Naive thymus-derived CD8-positive, alpha-beta T cell (primary cell): ENCODE results near the gene MAP3K4. TPM values are rescaled to one million over a fixed set of nuclear protein-coding genes. Genes with fewer than 3 reads are reported as not detected.

Experiments used
- ATAC-seq, 2 donors: fragments of 150-1000 bp; cut with Tn5 transposase in 1 of 2; sonication (Bioruptor Pico), chemical (Tn5 transposase) in 1 of 2; 1 replicate in 1 of 2; 2 replicates in 1 of 2; pipeline ENCODE4 v1.10.0; 2021; ENCODE audit warnings: mild to moderate bottlenecking in 2 of 2, moderate library complexity in 2 of 2
- POLR2A ChIA-PET: fragments of 350-600 bp; sonication (Branson Sonifier 250); formaldehyde crosslinking; loops from one replicate; lab custom pipeline; 2021; ENCODE audit warnings: antibody characterized with exemption; lab: Charles Lee
- DNase-seq, 10 donors: peaks; one replicate each; pipeline versions ENCODE4 v3.0.0 to v3.0.0-alpha.2; 2020 to 2022
- H3K27ac Mint-ChIP-seq, 10 donors: one replicate each; pipeline ENCODE4 v1.8.0; 2020 to 2022; ENCODE audit warnings: mild to moderate bottlenecking in 10 of 10, mixed read lengths in 10 of 10, moderate library complexity in 4 of 10, inconsistent platforms in 1 of 10
- H3K27me3 Mint-ChIP-seq, 5 donors: one replicate each; pipeline ENCODE4 v1.8.0; 2021 to 2022; ENCODE audit warnings: mixed read lengths in 5 of 5
- H3K36me3 Mint-ChIP-seq, 3 donors: one replicate each; pipeline ENCODE4 v1.8.0; 2020 to 2022; ENCODE audit warnings: mixed read lengths in 3 of 3, mild to moderate bottlenecking in 2 of 3, inconsistent platforms in 1 of 3
- H3K4me1 Mint-ChIP-seq, 4 donors: one replicate each; pipeline ENCODE4 v1.8.0; 2021 to 2022; ENCODE audit warnings: mixed read lengths in 4 of 4
- H3K4me3 Mint-ChIP-seq, 10 donors: one replicate each; pipeline ENCODE4 v1.8.0; 2020 to 2022; ENCODE audit warnings: mild to moderate bottlenecking in 10 of 10, mixed read lengths in 10 of 10, moderate library complexity in 6 of 10, inconsistent platforms in 1 of 10
- H3K9me3 Mint-ChIP-seq, 9 donors: one replicate each; pipeline ENCODE4 v1.8.0; 2020 to 2022; ENCODE audit warnings: mixed read lengths in 9 of 9, mild to moderate bottlenecking in 3 of 9, inconsistent platforms in 1 of 9, moderate library complexity in 1 of 9
- polyA plus RNA-seq, 3 donors: library from polyadenylated mRNA; unstranded; fragments of 300-500 nt; fragmentation: Illumina TruSeq; gene quantifications; one replicate each; pipeline ENCODE4 v1.2.3, GENCODE V29; 2021
- total RNA-seq, 8 experiments: library from RNA in 2 of 8; stranded (reverse) in 2 of 8; gene quantifications; one replicate each; pipeline ENCODE4 v1.2.3 and lab custom pipeline; 2021 to 2026

Gene MAP3K4
- total and polyA plus RNA-seq, 5 experiments from 2014 or later = 4.2 to 63.8 (median 13.5) TPM

GRCh38 chr6:160996131-160996601 is 4.6 kb downstream of the MAP3K4 start:
- H3K4me3 Mint-ChIP-seq = peak overlapping the region in 3 of 10 donors; percentile 22 to 48 (median 28)
- H3K36me3 Mint-ChIP-seq = peaks cover 0 to 12% (median 3%) of the 10 kb centered on the region in 3 donors
- H3K27me3 Mint-ChIP-seq = no peaks in the 10 kb centered on the region
- peak overlapping the region in 2 of 10 donors; percentile 4 to 13 for H3K27ac Mint-ChIP-seq
- POLR2A ChIA-PET = no interaction called here
- H3K9me3 Mint-ChIP-seq = no peaks in the 10 kb centered on the region
- DNase-seq (no peak), ATAC-seq (no peak)
- peaks cover 26 to 65% (median 59%) of the 10 kb centered on the region in 4 donors for H3K4me1 Mint-ChIP-seq

- Mint-ChIP-seq H3K36me3 (peaks cover 0 to 16% (median 0%) of the 10 kb centered on the region in 3 donors), H3K27me3 (no peaks in the 10 kb centered on the region), H3K4me1 (peaks cover 24 to 64% (median 60%) of the 10 kb centered on the region in 4 donors), H3K9me3 (no peaks in the 10 kb centered on the region), H3K4me3 (no peak overlapping the region), H3K27ac (no peak overlapping the region)
- DNase-seq (no peak), ATAC-seq (no peak)
- POLR2A ChIA-PET = no interaction called here
Observed at GRCh38 chr6:160998217-160998616, 6.6 kb downstream of the MAP3K4 start.

- no peaks in the 10 kb centered on the region for H3K27me3 Mint-ChIP-seq
- POLR2A ChIA-PET = no interaction called here
- no peak overlapping the region for H3K27ac Mint-ChIP-seq
- DNase-seq (no peak), ATAC-seq (no peak)
- peaks cover 0 to 16% (median 0%) of the 10 kb centered on the region in 3 donors for H3K36me3 Mint-ChIP-seq
- H3K4me1 Mint-ChIP-seq = peaks cover 24 to 62% (median 58%) of the 10 kb centered on the region in 4 donors
- no peaks in the 10 kb centered on the region for H3K9me3 Mint-ChIP-seq
- no peak overlapping the region for H3K4me3 Mint-ChIP-seq
Observed at GRCh38 chr6:160998766-160999165, 7.2 kb downstream of the MAP3K4 start.

- ATAC-seq (no peak), DNase-seq (no peak)
- Mint-ChIP-seq H3K9me3 (no peaks in the 10 kb centered on the region), H3K27ac (no peak overlapping the region), H3K4me3 (no peak overlapping the region), H3K36me3 (peaks cover 0 to 22% (median 0%) of the 10 kb centered on the region in 3 donors), H3K4me1 (peaks cover 20 to 57% (median 52%) of the 10 kb centered on the region in 4 donors), H3K27me3 (no peaks in the 10 kb centered on the region)
- POLR2A ChIA-PET = no interaction called here
Observed at GRCh38 chr6:160999516-160999915, 7.9 kb downstream of the MAP3K4 start.

GRCh38 chr6:161000632-161001031 is 9.1 kb downstream of the MAP3K4 start:
- Mint-ChIP-seq H3K4me1 (peaks cover 18 to 50% (median 44%) of the 10 kb centered on the region in 4 donors), H3K36me3 (peaks cover 0 to 22% (median 0%) of the 10 kb centered on the region in 3 donors), H3K27ac (no peak overlapping the region), H3K4me3 (no peak overlapping the region), H3K9me3 (no peaks in the 10 kb centered on the region), H3K27me3 (no peaks in the 10 kb centered on the region)
- ATAC-seq (no peak), DNase-seq (no peak)
- POLR2A ChIA-PET = no interaction called here

GRCh38 chr6:161001421-161001820 is 9.9 kb downstream of the MAP3K4 start:
- DNase-seq (no peak), ATAC-seq (no peak)
- peaks cover 0 to 22% (median 0%) of the 10 kb centered on the region in 3 donors for H3K36me3 Mint-ChIP-seq
- peaks cover 12 to 47% (median 38%) of the 10 kb centered on the region in 4 donors for H3K4me1 Mint-ChIP-seq
- no peak overlapping the region for H3K27ac Mint-ChIP-seq
- H3K27me3 Mint-ChIP-seq = no peaks in the 10 kb centered on the region
- POLR2A ChIA-PET = no interaction called here
- H3K4me3 Mint-ChIP-seq = no peak overlapping the region
- no peaks in the 10 kb centered on the region for H3K9me3 Mint-ChIP-seq

GRCh38 chr6:161003336-161003735 is 11.8 kb downstream of the MAP3K4 start:
- peaks cover 9 to 46% (median 33%) of the 10 kb centered on the region in 4 donors for H3K4me1 Mint-ChIP-seq
- H3K9me3 Mint-ChIP-seq = no peaks in the 10 kb centered on the region
- no peak overlapping the region for H3K4me3 Mint-ChIP-seq
- no peak overlapping the region for H3K27ac Mint-ChIP-seq
- peaks cover 0 to 24% (median 0%) of the 10 kb centered on the region in 3 donors for H3K36me3 Mint-ChIP-seq
- no peak for ATAC-seq
- no peaks in the 10 kb centered on the region for H3K27me3 Mint-ChIP-seq
- DNase-seq = no peak
- POLR2A ChIA-PET = no interaction called here

GRCh38 chr6:161008245-161008644 is 16.7 kb downstream of the MAP3K4 start:
- peaks cover 16 to 55% (median 44%) of the 10 kb centered on the region in 4 donors for H3K4me1 Mint-ChIP-seq
- no peak for ATAC-seq
- DNase-seq = no peak
- POLR2A ChIA-PET = no interaction called here
- H3K27ac Mint-ChIP-seq = no peak overlapping the region
- H3K27me3 Mint-ChIP-seq = no peaks in the 10 kb centered on the region
- no peaks in the 10 kb centered on the region for H3K9me3 Mint-ChIP-seq
- peaks cover 0 to 17% (median 4%) of the 10 kb centered on the region in 3 donors for H3K36me3 Mint-ChIP-seq
- no peak overlapping the region for H3K4me3 Mint-ChIP-seq

GRCh38 chr6:161009991-161010390 is 18.4 kb downstream of the MAP3K4 start:
- H3K27me3 Mint-ChIP-seq = no peaks in the 10 kb centered on the region
- no peaks in the 10 kb centered on the region for H3K9me3 Mint-ChIP-seq
- no peak overlapping the region for H3K4me3 Mint-ChIP-seq
- ATAC-seq (no peak), DNase-seq (no peak)
- peaks cover 0 to 18% (median 5%) of the 10 kb centered on the region in 3 donors for H3K36me3 Mint-ChIP-seq
- POLR2A ChIA-PET = no interaction called here
- peak overlapping the region in 1 of 10 donors; percentile 16 for H3K27ac Mint-ChIP-seq
- peaks cover 16 to 72% (median 50%) of the 10 kb centered on the region in 4 donors for H3K4me1 Mint-ChIP-seq

GRCh38 chr6:161010418-161010817 is 18.8 kb downstream of the MAP3K4 start:
- no peaks in the 10 kb centered on the region for H3K9me3 Mint-ChIP-seq
- peaks cover 17 to 76% (median 54%) of the 10 kb centered on the region in 4 donors for H3K4me1 Mint-ChIP-seq
- POLR2A ChIA-PET = no interaction called here
- no peaks in the 10 kb centered on the region for H3K27me3 Mint-ChIP-seq
- peak overlapping the region in 1 of 10 donors; percentile 4 for H3K27ac Mint-ChIP-seq
- DNase-seq = no peak
- peaks cover 0 to 22% (median 10%) of the 10 kb centered on the region in 3 donors for H3K36me3 Mint-ChIP-seq
- H3K4me3 Mint-ChIP-seq = no peak overlapping the region
- ATAC-seq = no peak

GRCh38 chr6:161011492-161012480 is 20.2 kb downstream of the MAP3K4 start:
- Mint-ChIP-seq H3K4me3 (no peak overlapping the region), H3K9me3 (no peaks in the 10 kb centered on the region), H3K27me3 (no peaks in the 10 kb centered on the region), H3K36me3 (peaks cover 0 to 22% (median 12%) of the 10 kb centered on the region in 3 donors), H3K27ac (peak overlapping the region in 1 of 10 donors; percentile 11), H3K4me1 (peaks cover 23 to 86% (median 60%) of the 10 kb centered on the region in 4 donors)
- POLR2A ChIA-PET = no interaction called here
- no peak for ATAC-seq
- DNase-seq = no peak

GRCh38 chr6:161013695-161014094 is 22.1 kb downstream of the MAP3K4 start:
- Mint-ChIP-seq H3K9me3 (no peaks in the 10 kb centered on the region), H3K36me3 (peaks cover 0 to 17% (median 12%) of the 10 kb centered on the region in 3 donors), H3K4me3 (peak overlapping the region in 1 of 10 donors; percentile 44), H3K4me1 (peaks cover 22 to 82% (median 58%) of the 10 kb centered on the region in 4 donors), H3K27me3 (no peaks in the 10 kb centered on the region), H3K27ac (no peak overlapping the region)
- DNase-seq (no peak), ATAC-seq (no peak)
- POLR2A ChIA-PET = no interaction called here
